Nephron (organoid): Measurements from ENCODE around the gene GRM1.

Source experiments
- H3K27ac Mint-ChIP-seq, 3 experiments: 2 replicates each; pipeline ENCODE4 v1.8.0; 2020; ENCODE audit warnings: mixed read lengths in 3 of 3, mild to moderate bottlenecking in 2 of 3, moderate library complexity in 1 of 3
- H3K27me3 Mint-ChIP-seq: 2 replicates; pipeline ENCODE4 v1.8.0; 2021; ENCODE audit warnings: low read depth, mild to moderate bottlenecking, moderate library complexity, mixed read lengths
- H3K36me3 Mint-ChIP-seq: 2 replicates; pipeline ENCODE4 v1.8.0; 2020; ENCODE audit warnings: low read depth, mixed read lengths
- H3K4me1 Mint-ChIP-seq: 2 replicates; pipeline ENCODE4 v1.8.0; 2020; ENCODE audit warnings: mixed read lengths
- H3K4me3 Mint-ChIP-seq, 3 experiments: 2 replicates each; pipeline ENCODE4 v1.8.0; 2020; ENCODE audit warnings: mild to moderate bottlenecking in 3 of 3, mixed read lengths in 3 of 3, moderate library complexity in 2 of 3
- H3K9me3 Mint-ChIP-seq: 2 replicates; pipeline ENCODE4 v1.8.0; 2020; ENCODE audit warnings: mixed read lengths
- CTCF ChIP-seq, 3 experiments: fragments of 200-600 bp; sonication (generic); IDR thresholded peaks; one replicate each; pipeline ENCODE4 v1.5.0; 2021; ENCODE audit warnings: antibody characterized with exemption in 3 of 3; ENCODE audit not compliant: unreplicated experiment in 3 of 3

The GRM1 gene

GRCh38 chr6:146281651-146282362 is 252.9 kb downstream of the GRM1 start:
- Mint-ChIP-seq H3K36me3 (no peaks in the 10 kb centered on the region), H3K4me1 (peaks cover 6% of the 10 kb centered on the region), H3K9me3 (no peaks in the 10 kb centered on the region), H3K4me3 (no peak overlapping the region), H3K27ac (no peak overlapping the region), H3K27me3 (no peaks in the 10 kb centered on the region)
- no peak for TF ChIP-seq CTCF (IDR thresholded peaks at IDR 0.05; ENCODE audit: unreplicated experiment in 3 of 3)

- Mint-ChIP-seq H3K27me3 (no peaks in the 10 kb centered on the region), H3K4me3 (no peak overlapping the region), H3K4me1 (peaks cover 13% of the 10 kb centered on the region), H3K36me3 (no peaks in the 10 kb centered on the region), H3K9me3 (peaks cover 4% of the 10 kb centered on the region), H3K27ac (no peak overlapping the region)
- TF ChIP-seq CTCF (IDR thresholded peaks at IDR 0.05; ENCODE audit: unreplicated experiment in 3 of 3) = no peak
These were observed 254.0 kb downstream of the GRM1 start for GRCh38 chr6:146282837-146283236.

GRCh38 chr6:146284311-146284710 is 255.4 kb downstream of the GRM1 start:
- Mint-ChIP-seq H3K27ac (no peak overlapping the region), H3K4me3 (no peak overlapping the region), H3K9me3 (peaks cover 7% of the 10 kb centered on the region), H3K4me1 (peaks cover 16% of the 10 kb centered on the region), H3K27me3 (no peaks in the 10 kb centered on the region), H3K36me3 (no peaks in the 10 kb centered on the region)
- TF ChIP-seq CTCF (IDR thresholded peaks at IDR 0.05; ENCODE audit: unreplicated experiment in 3 of 3) = no peak

GRCh38 chr6:146286961-146287360 is 258.1 kb downstream of the GRM1 start:
- TF ChIP-seq CTCF (IDR thresholded peaks at IDR 0.05; ENCODE audit: unreplicated experiment in 3 of 3) = no peak
- H3K9me3 Mint-ChIP-seq = peaks cover 7% of the 10 kb centered on the region

GRCh38 chr6:146287691-146288369 is 259.0 kb downstream of the GRM1 start:
- Mint-ChIP-seq H3K27me3 (no peaks in the 10 kb centered on the region), H3K27ac (peak overlapping the region in 1 of 3 experiments; percentile 6), H3K36me3 (no peaks in the 10 kb centered on the region), H3K4me1 (peaks cover 11% of the 10 kb centered on the region), H3K4me3 (no peak overlapping the region), H3K9me3 (peaks cover 7% of the 10 kb centered on the region)
- no peak for TF ChIP-seq CTCF (IDR thresholded peaks at IDR 0.05; ENCODE audit: unreplicated experiment in 3 of 3)

More at GRCh38 chr6:146286961-146287360, 258.1 kb downstream of the GRM1 start:
- Mint-ChIP-seq H3K27me3 (no peaks in the 10 kb centered on the region), H3K27ac (no peak overlapping the region), H3K4me1 (peaks cover 12% of the 10 kb centered on the region), H3K4me3 (no peak overlapping the region), H3K36me3 (no peaks in the 10 kb centered on the region)
